ENCODE measurements around the gene MUC5AC.
"Not testable (repeated sequence)": the region's sequence is repeated elsewhere in the genome, so short reads cannot be mapped to it uniquely, and the experiment has no call there.

The MUC5AC gene

DNA sequence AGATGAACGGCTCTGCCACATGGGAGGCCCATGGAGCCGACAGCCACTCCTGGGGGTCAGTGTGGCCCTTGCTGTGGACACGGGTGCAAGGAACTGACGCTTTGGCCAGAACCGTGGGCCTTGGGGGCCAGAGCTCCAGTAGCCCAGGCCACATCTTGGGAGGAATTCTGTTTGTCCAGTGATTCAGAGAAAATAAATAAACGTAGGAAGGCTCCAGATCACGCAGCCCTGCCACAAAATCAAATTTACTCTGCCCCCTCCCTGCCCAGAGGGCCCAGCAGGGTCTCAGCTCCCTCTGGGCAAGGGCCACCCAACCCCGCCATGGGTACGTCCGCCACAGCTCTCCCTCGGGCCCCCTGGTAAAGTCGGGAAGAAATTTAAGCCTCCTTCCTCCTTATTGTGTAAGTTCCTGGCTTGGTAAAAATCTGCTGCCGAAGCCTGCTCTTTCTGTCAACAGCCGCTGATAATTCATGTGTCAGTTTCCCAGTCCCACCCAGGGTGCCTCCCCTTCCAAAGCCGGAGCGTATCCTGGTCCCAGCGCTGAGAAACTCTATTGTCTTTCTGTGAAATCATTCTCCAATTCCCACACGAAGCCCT is 6.9 kb upstream of the MUC5AC start:
- no peak for DNase-seq

DNA sequence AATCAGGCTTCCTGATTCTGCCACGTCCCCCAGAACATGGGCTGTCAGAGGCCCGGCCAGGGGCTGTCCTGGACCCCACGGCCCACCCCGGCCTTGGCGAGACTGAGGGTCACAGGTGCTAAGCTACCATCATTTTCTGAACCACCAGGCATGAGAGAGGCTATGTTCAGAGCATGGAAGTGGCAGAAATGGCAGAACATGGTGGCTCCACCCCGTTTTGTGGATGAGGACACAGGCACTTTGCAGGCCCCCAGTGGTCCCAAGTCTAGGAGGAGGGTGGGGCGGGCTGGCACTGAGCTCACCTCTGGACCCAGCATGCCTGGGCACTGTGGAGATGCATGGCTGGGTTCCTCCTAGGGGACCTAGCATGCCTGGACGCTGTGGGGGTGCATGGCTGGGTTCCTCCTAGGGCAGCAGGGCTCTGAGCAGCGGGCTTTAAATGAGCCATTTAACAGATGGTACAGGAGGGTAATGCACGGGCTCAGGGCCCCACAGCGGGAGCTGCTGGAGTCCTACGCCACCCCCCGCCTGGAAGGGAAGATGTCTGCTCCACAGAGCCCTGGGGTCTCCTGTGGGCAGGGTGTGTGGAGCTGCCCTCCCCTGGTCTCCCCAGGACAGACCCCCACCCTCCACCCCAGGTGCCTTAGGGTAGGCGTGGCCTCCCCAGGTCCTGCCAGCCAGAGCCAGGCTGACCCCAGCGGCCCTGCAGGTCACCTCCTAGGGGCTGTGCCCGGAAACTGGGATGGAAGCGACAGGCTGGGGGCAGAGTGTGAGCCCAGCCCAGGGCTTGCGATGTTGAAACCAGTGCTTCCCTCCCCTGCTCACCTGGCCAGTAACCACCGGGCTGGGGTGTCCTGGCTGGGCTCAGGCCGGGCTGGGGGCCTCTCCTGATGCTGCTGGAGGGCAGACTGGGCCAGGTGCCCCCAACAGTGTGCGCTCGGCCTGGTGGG is 6.1 kb upstream of the MUC5AC start:
- no peak for DNase-seq

DNA sequence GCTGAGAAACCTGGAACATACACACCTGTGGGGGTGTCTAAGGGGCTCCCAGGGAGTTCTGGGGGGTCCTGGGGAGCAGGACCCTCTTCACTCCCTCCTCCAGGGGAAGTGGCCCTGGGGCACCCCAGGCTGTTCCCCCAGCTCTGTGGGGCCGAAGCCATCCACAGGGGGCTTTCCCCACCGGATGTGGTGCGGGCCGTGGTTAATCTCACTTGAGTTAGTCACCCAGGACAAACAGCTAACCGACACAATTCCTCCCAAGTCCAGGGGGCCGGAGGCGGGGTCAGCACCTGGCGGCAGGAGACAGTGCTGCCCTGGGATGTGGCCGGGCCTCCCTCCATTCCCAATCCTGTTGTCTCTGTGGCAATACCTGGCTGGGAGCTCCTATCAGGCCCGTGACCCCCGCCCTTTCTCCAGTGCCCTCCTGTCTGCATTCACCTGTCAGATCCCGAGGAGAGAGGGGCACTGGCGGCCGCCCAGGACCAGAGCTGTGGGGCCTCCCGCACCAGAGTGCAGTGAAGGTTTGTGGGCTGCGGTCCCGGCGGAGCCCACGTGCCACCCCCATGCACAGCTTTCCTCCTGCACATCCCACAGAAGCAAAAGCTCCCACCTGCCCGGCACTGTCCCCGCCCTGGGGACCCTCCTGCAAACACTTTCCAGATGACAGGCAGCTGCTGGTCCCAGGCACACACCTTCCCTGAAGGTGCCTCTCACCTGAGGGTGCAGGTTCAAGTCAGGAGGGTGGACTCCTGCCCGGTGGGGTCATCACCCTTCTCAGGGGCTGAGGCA is 5.2 kb upstream of the MUC5AC start:
- no peak for DNase-seq

DNA sequence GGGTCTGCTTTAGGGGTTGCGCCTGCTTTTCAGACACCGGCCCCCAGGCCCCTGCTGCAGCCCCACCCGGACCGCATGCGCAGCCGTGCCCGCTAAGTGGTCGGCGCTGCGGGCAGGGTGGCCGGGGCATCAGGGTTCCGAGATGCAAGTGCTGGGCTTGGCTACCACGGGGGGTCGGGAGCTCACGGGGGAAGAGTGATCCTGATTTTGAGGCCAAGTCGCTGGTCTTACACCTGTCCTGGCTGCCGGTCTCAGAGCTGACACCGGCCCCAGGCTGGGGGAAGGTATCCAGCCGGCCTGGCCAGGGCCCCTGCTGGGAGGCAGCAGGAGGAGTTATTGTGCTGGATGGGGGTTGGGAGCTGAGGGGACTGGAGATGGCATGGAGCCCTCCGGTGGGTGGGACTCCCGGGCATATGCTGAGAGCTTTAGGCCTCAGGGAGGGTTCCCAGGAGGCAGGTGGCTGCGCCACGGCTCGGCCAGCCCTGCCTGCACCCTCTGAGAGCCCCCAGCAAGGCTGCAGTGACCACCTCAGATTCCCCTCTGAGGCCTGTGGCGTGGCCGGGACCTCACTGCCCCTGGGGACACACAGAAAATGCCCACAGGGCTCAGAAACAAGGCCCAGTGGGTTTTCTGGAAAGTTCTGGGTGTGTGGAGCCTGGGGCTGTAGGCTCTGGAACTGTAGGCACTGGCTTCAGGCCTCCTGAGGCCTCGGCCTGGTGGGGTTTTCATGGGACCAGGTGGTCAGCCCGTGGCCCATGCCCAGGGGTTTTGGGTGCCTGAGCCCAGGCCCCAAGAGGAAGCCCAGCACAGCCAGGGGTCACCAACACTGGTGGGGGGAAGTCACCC is 4.4 kb upstream of the MUC5AC start:
- DNase-seq, result no peak

DNA sequence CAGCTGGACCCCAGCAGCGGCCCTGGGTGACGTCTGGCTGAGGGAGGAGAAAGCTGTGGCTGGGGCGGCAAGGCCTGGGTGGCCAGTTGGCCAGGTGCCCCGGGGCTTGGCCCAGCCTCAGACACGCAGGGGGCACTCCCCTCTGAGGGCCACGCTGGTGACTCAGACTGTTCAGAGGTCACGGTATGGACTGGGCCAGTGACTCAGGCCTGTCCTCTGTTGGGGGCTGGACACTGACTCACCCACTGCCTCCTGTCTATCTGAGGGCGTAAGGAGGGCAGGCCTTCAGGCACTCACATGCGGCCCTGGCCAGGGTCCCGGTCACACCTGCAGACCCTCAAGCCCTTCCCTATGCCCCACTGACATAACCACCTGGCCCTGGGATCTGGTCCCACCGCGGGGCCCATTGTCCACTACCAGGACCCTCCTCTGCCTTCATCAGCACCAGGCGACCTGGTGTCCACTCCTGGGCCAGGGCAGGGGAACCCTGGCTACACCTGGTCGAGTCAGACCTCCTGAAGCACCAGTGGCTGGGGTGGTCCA is 3.7 kb upstream of the MUC5AC start:
- no peak for DNase-seq

DNA sequence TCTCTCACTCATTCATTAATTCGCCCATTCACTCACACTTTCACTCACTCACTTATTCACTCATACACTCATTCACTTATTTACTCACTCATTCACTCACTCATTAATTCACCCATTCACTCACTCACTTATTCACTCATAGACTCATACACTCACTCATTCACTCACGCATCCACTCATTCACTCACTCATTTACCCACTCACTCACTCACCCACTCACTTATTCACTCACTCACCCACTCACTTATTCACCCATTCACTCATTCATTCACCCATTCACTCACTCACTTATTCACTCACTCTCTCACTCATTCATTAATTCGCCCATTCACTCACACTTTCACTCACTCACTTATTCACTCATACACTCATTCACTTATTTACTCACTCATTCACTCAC is 3.1 kb upstream of the MUC5AC start:
- DNase-seq, result not testable (repeated sequence)

DNA sequence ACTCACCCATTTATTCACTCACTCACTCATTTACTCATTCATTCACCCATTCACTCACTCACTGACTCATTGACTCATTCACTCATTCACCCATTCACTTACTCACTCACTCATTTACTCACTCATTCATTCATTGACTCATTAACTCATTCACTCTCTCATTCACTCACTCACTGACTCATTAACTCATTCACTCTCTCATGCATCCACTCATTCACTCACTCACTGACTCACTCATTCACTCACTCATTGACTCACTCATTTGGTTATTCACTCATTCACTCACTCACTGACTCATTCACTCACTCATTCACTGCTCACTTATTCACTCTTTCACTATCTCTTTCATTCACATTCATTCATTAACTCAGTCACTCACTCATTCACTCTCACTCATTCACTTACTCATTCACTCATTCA is 2.5 kb upstream of the MUC5AC start:
- no peak for DNase-seq

DNA sequence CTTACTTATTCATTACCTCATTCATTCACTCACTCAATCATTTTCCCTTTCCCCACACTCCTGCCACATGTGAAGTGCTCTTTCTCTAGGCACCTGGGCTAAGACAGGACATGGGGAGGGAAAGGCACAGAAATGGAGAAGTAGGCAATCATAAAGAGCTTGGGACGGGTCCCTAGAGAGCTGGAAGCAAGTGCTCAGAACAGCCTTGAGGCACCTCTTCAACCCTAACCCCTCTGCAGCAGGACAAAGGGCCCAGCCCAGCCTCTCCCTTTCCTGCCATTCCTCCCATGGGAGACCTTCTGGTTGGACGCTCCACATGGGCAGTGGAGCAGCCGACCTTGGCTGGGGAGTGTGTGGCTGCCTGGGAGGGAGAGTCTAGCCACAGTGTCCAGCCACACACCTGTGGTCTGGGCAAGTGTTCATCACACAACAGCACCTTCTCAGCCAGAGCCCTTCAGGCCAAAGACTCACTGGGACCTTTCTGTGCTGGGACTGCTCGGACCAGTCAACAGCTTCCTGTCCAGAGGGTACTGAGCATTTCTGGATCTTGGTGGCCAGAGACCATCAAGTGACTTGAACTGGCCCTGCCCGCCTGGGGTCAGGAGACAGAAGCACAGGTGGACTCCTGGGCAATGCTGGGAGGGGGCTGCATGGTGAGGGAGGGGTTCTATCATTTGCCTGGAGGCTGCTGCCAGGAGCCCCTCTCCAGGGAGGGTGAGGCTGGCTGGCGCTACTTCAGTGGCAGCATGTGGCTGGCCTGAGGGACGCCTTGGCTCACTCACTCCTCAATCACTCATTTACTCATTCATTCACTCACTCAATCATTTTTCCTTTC is 1.0 kb upstream of the MUC5AC start:
- DNase-seq, result no peak

DNA sequence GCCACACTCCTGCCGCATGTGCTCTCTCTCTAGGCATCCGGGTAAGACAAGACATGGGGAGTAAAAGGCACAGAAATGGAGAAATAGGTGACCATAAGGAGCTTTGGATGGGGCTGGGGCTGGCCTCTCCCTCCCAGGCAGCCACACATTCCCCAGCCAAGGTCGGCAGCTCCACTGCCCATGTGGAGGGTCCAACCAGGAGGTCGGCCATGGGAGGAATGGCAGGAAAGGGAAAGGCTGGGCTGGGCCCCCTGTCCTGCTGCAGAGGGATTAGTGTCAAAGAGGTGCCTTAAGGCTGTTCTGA is 460 bp upstream of the MUC5AC start:
- no peak for DNase-seq

DNA sequence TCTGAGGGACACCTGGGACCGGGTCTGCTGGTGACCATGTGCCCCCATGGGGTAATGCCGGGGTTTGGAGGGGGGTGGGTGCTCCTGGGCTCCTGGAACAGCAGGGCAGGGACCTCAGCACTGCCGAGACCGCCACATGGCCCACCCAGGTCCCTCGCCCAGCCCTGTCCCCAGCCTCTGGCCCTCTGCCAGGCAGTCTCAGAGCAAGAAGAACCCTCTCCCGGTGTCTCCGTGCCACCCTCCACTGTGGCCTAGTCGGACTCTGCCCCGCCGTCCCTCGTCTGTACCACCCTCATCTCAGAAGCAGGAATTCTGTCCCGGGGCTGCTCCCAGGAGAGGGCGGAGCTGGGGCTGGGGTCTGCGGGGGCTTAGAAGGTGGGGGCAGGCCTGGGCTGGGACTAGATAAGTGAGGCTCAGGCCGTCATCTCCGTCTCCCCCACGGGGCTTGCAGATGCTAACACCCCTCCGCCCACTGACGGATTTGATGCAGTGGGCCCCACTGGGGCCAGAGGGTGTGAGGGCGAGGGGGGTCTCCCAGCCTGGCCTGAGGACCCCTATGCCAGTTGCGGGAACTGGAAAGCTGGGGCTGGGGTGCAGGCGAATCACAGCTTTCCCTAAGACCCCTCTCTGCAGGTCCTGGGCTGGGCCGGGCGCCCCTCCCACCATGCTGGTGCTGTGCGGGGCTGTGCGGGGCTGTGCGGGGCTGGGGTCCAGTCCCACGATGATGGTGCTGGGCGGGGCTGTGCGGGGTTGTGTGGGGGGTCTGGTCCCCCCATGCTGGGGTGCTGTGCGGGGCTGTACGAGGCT is 1.1 kb downstream of the MUC5AC start:
- DNase-seq, result no peak

DNA sequence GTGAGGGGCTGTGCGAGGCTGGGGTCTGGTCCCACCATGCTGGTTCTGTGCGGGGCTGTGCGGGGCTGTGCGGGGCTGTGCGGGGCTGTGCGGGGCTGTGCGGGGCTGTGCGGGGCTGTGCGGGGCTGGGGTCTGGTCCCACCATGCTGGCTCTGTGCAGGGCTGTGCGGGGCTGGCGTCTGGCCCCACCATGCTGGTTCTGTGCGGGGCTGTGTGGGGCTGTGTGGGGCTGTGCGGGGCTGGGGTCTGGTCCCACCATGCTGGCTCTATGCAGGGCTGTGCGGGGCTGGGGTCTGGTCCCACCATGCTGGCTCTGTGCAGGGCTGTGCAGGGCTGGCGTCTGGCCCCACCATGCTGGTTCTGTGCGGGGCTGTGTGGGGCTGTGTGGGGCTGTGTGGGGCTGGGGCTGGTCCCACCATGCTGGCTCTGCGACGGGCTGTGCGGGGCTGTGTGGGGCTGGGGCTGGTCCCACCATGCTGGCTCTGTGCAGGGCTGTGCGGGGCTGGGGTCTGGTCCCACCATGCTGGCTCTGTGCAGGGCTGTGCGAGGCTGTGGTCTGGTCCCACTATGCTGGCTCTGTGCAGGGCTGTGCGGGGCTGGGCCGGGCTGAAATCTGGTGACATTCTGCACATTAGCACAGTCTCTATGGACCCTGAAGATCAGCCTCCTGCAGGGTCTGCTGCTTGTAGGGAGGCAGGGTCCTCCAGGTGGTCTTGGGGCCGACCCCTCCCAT is 1.9 kb downstream of the MUC5AC start:
- DNase-seq, result not testable (repeated sequence)

DNA sequence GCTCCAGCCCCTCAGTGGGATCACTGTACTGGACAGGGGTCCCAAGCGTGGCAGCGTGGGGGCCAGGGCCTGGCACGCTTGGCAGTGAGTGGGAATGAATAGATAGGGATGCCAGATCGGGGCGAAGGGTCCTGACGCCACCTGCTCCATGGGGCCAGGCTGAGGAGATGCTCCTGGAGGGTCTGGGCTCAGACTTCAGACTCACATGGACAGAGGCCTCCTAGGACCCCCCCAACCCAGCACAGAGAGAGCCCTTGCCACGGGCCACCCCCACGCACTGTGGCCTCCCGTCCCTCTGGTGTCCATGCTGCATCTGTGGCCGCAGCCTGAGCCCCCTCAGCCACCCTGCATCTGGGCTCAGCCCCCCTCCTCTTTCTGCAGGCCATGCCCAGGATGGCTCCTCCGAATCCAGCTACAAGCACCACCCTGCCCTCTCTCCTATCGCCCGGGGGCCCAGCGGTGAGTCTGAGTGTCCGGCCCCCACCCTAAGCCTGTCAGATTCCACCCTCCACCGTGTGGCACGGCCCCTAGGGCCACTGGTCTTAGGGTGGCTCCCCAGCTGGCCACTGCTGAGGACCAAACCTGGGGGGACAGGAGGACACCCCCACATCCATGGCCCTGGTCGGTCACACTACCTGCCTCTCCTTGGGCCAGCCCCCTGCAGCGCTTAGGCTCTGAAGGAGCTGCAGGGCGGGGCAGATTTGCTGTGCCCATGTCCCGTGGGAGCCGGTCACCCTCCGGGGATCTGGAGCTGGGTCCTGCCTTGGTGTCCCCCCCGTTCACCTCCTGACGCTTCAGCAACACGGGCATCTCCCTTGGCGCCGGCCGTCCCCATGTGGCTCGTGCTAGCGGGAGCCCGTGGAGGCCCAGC is 2.7 kb downstream of the MUC5AC start:
- no peak for DNase-seq

DNA sequence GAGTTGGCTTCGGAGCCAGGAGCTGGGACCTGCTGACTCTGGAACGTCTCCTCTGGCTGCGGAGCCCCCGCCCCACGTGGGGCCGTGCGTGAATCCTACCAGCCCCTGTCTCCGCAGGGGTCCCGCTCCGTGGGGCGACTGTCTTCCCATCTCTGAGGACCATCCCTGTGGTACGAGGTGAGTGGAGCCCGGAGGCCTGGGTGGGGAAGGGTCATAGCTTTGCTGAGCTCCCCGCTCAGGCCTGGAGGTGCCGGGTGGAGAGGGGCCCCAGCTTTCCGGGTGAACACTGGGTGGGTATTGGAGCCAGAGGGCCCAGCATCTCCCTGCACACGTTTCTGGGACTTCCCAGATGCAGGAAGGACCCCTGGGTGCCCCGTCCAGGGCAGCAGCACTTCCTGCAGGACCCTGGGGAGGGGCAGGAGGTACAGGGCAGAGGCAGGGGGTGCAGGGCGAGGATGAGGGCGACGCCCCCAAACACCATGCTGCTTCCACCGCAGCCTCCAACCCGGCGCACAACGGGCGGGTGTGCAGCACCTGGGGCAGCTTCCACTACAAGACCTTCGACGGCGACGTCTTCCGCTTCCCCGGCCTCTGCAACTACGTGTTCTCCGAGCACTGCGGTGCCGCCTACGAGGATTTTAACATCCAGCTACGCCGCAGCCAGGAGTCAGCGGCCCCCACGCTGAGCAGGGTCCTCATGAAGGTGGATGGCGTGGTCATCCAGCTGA is 3.8 kb downstream of the MUC5AC start:
- DNase-seq, result no peak

DNA sequence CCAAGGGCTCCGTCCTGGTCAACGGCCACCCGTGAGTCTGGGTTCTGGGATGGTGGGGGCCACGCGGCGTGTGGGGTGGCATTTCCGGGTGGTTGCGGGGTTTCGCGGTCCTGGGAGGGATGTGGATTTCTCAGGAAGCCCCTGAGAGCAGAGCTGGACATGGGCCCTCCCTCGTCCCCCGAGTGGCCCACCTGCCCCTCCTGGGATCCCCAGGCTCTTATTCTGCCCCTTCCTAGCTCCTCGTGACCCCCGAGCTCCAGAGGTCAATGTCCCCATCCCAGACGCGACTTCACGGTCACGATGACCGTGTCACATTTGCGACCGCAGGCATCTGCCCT is 4.4 kb downstream of the MUC5AC start:
- no peak for DNase-seq

DNA sequence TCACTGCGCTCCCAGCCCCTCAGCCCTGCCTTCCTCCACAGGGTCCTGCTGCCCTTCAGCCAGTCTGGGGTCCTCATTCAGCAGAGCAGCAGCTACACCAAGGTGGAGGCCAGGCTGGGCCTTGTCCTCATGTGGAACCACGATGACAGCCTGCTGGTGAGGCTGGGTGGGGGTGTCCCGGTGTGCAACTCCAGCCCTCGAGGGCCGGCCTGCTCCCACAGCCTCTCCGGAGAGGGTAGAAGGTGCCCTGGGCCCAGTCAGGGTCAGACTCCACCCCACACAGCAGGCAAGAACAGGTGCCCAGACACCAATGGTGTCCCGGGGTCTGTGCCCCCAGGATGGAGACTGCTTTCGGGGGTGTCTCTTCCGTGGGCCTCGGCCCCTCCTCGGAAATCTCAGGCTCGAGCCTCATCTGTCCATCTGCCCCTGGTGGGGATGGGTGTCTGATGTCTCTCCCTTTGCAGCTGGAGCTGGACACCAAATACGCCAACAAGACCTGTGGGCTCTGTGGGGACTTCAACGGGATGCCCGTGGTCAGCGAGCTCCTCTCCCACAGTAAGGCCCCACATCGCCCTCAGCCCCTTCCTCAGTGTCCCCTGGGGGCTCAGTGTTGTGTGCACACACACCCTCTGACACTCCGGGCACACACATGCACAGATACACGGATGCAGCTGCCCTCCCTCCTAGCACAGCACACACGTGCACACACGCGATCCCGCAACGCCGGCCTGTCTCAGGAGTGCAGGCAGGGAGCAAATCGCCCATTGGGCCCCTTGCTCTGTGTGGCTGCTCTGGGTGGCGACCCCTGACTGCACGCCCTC is 4.9 kb downstream of the MUC5AC start:
- no peak for DNase-seq

DNA sequence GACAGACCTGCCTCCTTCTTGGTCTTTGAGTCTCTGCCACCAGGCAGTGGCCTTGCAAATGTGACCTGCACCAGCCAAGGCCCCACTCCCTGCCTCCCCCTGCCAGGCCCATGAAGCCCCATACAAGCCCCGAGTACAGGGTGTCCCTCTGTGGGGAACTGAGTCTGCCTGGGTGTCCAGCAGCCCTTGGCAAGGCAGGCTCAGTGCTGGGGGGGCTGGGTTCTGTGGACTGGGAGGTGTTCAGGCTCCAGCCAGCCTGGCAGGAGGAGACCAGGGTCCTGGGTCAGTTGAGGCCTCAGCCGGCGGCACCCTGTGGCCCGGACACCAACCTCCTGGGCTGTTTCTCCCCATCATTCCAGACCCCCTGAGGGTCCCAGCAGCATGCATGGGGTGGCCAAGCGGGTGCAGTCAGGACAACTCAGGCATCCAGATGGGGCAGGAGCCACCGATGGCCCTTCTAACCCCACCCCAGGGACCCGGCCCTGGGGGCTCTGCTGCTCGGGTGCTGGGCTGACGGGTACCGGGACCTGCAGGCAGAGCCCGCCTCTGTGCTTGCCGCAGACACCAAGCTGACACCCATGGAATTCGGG is 5.7 kb downstream of the MUC5AC start:
- no peak for DNase-seq
